ES-I3 (cell line): ENCODE results near the gene DNAJA4.

Source experiments
- H3K36me3 ChIP-seq: 2 replicates; pipeline ENCODE4 v1.6.1; 2013; ENCODE audit warnings: mild to moderate bottlenecking, low read length, control low read depth, moderate library complexity; ENCODE audit not compliant: insufficient read depth
- H3K4me1 ChIP-seq: 2 replicates; pipeline ENCODE4 v1.6.1; 2013; ENCODE audit warnings: mild to moderate bottlenecking, control low read depth, low read length; ENCODE audit not compliant: insufficient read depth
- H3K9ac ChIP-seq: 2 replicates; pipeline ENCODE4 v1.6.1; 2013; ENCODE audit warnings: low read depth, mild to moderate bottlenecking, low read length, moderate library complexity
- H3K9me3 ChIP-seq: 2 replicates; pipeline ENCODE4 v1.6.1; 2013; ENCODE audit warnings: mild to moderate bottlenecking, low read length, moderate library complexity; ENCODE audit not compliant: control insufficient read depth, insufficient read depth

The DNAJA4 gene

DNA sequence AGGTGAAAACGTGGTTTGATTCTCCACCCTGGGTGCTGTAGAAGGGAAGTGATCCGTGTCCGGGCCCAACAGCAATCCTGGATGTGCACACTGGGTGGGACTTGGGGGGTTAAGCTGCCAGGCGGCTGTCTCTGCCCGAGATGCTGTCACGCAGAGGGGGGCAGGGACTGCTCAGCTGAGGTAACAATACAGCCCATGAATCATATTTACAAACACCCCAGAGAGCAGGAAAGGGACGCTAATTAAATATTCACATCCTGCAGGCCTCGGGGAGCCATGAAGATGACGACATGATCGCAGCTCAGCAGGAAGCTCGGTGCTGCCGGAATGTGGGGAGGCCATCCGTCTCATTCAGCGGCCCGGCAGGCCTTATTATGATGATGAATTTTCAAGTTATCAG is 57.9 kb downstream of the DNAJA4 start:
- no peaks in the 10 kb centered on the region for H3K36me3 ChIP-seq
- H3K4me1 ChIP-seq = peaks cover 26% of the 10 kb centered on the region
- H3K9ac ChIP-seq = no peak overlapping the region
- no peaks in the 10 kb centered on the region for H3K9me3 ChIP-seq

GRCh38 chr15:78322724-78323521 is 58.6 kb downstream of the DNAJA4 start:
- Histone ChIP-seq H3K9ac (no peak overlapping the region), H3K4me1 (peaks cover 26% of the 10 kb centered on the region), H3K9me3 (no peaks in the 10 kb centered on the region), H3K36me3 (no peaks in the 10 kb centered on the region)

GRCh38 chr15:78323693-78324092 is 59.3 kb downstream of the DNAJA4 start:
- H3K9ac ChIP-seq = no peak overlapping the region
- no peaks in the 10 kb centered on the region for H3K36me3 ChIP-seq
- peaks cover 26% of the 10 kb centered on the region for H3K4me1 ChIP-seq
- H3K9me3 ChIP-seq = no peaks in the 10 kb centered on the region

GRCh38 chr15:78324144-78324543 is 59.8 kb downstream of the DNAJA4 start:
- no peaks in the 10 kb centered on the region for H3K9me3 ChIP-seq
- no peak overlapping the region for H3K9ac ChIP-seq
- peaks cover 26% of the 10 kb centered on the region for H3K4me1 ChIP-seq
- no peaks in the 10 kb centered on the region for H3K36me3 ChIP-seq

DNA sequence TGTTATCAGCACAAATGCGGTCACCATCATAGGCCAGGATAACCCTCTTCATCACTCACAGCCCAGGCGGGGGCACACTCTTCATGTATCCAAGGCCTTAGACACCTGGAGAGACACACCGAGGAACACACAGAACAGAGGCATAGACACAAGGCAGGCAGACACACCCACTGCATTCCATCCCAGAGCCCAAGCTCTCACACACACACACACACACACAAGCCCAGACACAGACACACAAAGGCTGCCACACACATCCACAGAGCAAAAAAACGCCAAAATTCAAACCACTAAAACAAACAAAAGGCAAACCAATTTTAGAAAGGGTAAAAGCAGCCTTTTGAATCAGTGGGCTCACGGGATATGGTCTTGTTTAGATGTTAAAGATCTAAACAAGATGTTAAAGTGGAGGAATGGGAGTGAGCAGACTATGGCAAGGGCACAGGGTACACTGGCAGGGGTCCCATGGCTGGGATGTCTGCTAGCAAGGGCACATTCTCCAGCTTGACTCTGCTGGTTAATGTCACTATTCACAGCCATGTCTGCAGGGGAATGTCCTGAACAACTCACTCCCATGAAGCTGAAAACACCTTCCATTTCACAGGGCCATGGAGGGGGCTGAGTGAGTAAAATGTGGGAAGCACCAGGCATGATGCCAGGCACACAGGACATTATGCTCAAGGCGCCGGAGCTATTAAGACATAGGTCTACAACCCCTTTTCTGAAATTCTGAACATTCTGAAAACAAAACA is 60.9 kb downstream of the DNAJA4 start:
- H3K9ac ChIP-seq = no peak overlapping the region
- no peaks in the 10 kb centered on the region for H3K36me3 ChIP-seq
- H3K4me1 ChIP-seq = peaks cover 26% of the 10 kb centered on the region
- no peaks in the 10 kb centered on the region for H3K9me3 ChIP-seq

DNA sequence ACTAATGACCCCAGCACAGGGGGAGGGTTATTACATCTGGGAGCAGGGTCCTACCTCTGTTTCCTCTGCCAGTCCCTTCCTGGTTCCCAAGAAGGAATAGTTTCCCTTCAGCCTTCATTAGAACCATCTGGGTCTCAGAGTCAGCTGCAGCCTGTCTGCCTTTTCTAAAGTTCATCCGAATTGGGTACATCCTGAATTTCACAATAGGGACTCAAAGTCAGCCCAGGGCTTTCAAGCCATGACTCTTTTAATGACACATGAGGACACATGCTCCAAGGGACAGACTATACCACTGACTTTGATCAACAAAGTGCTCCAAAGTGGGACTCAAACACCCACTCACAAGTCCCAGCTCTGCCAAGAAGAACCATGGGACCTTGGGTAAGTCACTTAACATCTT is 63.1 kb downstream of the DNAJA4 start:
- H3K9ac ChIP-seq = no peak overlapping the region
- peaks cover 18% of the 10 kb centered on the region for H3K4me1 ChIP-seq
- no peaks in the 10 kb centered on the region for H3K9me3 ChIP-seq
- no peaks in the 10 kb centered on the region for H3K36me3 ChIP-seq

GRCh38 chr15:78329625-78330024 is 65.3 kb downstream of the DNAJA4 start:
- no peaks in the 10 kb centered on the region for H3K36me3 ChIP-seq
- H3K4me1 ChIP-seq = peaks cover 11% of the 10 kb centered on the region
- H3K9me3 ChIP-seq = no peaks in the 10 kb centered on the region
- no peak overlapping the region for H3K9ac ChIP-seq
